HG03039 (cell line): Measurements from ENCODE around the gene TRIP11.

Experiments used
- ATAC-seq: cut with Tn5 transposase; IDR thresholded peaks from one replicate; pipeline ENCODE4 v1.9.1; 2021; ENCODE audit warnings: mild to moderate bottlenecking, moderate library complexity; ENCODE audit not compliant: unreplicated experiment

The TRIP11 gene

DNA sequence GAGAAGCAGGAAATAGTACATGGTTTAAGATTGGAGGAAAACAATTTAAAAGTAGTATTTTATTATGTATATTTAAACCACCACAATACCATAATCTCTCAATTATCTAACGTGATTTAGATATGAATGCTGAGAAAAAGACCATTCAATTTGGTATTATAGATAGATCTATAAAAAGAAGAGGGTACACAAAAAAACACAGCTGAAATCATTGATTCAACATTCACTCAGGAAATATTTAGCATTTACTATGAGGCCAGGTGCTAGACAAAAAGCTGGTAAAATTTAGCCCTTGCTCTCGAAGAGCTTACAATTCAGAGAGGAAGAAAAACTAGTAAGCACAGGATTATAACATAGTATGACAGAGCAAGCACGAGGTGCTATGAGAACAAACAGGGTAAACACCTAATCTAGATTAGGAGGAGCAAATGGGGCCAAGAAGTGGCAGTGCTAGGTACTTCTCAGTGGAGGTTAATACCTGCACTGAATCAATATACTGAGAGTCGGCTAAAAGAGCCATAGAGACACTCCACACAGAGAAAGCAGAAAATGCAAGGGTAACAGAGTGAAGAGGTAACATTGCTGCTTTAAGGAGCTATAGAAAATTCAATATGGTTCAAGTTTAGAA is 27.6 kb downstream of the TRIP11 start:
- ATAC-seq, result no peak

DNA sequence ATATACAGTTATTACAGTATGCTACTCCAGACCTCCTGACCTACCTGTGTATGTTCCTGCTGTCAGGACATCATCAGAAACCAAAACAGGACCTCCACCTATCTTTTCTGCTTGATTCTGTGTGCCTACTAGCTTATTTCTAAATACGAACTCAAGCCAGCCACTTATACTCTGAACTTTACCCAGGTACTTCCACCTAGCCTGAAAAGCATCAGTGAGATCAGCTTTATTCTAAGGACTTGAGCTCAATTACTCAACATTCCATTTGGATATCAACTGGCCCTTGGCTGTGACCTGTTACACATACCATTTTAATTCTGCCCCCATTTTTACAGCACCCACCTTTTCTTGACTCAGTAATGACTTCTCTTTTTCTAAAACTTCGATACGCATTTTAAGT is 29.2 kb downstream of the TRIP11 start:
- no peak for ATAC-seq

DNA sequence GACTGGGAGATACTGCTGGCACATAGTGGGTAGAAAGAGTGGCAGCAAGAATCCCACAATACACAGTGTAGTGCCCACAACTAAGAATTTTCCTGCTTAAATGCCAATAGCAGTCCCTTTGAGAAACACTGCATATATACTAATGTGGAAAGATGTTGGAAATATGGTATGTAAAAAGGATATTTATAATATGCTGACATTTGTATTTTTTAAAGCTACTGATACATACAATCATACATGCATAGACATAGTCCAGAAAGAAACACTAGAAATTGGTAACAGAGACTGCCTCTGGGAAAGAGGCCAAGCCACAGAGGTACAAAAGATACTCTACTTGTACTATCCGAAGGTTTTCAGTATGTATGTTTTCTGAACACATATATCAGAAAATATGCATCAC is 30.3 kb downstream of the TRIP11 start:
- ATAC-seq, result no peak

DNA sequence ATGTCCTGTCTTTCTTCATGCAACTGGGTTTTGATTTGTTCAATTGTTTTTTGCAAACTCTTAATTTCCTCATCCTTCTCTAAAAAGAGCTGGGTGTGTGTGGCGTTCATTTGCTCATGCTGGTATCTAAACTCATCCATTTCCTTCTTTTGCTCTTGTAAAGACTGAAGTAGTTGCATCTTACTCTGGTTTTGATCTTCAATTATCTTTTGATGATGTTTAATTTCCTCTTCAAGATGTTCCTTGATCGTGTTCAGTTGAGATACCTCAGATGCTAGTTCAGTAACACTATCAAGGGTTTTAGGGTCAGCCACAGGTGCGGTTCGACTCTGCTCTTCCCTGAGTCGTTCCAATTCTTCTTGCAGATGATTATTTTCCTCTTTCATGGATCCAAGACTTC is 34.8 kb downstream of the TRIP11 start:
- no peak for ATAC-seq

DNA sequence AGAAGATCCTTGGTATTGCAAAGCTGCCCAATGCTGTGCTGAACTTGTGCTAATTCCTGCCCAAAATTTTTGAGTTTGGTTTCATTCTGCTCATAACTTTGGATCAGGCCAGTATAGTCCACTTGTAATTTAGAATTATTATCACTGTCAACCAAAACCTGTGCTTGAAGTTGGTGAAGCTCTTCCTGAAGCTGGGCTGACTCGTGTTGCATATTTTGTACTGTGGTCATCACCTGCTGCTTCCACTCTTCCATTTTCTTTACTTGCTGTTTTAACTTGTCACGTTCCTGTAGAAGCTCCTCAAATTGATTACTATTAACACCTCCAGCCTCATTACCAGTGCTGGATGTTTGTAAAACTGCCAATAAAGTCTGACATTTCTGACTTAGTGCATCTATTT is 35.8 kb downstream of the TRIP11 start:
- no peak for ATAC-seq

DNA sequence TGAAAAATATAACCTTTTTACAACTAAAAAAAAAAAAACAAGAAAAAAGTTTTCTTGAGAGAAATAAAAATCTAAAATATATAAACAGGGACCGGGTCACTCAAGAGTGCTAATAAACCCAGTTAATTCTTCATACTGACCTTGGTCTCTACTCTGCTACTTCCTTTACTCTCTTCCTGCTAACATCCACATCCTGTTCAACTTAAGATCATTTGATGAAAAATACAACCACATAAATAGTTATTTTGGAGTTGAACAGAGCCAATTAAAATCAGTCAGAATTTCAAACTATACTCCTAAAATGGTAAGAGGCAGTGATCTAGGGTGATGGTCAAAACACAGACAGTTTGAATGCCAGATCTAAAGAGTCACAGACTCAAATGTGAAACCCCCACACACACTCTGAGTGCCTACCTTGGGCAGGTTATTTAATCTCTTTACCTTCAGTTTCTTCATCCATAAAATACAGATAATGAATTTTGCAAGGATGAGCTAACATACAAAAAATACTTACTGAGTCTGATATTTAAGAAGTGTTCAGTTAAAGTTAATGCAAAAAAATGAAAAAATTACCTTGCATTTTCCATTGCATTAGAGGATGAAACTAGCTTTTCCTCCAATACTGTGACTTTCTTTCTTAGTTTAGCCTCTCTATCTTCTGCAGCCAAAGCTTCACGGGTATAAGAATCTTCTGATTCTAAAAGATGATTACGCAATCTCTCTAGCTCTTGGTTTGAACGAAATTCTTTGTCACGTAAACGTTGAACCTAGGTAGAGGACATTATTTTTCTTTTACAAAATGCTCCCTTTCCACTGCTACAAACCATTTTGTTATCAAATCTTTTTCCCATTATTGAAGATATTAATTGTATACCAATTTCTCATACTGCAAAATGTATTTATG is 40.9 kb downstream of the TRIP11 start:
- no peak for ATAC-seq

DNA sequence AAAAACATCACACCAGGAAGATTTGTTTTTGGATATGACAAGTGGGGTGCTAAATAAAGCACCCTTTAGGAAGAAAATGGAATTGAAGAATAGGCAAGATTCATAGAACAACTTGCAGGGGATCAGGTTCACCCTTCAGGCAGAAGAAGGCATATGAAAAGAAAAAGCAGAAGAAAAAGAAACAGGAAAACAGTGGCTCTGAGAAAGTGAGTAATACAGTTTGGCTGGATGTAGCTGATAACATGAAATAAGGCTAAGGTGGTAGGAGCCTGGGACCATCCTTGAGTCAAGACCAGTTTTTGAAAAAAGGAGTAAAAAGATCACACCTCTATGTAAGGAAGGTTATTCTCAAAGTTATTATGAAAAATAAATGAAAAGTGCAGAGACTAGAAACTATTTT is 42.4 kb downstream of the TRIP11 start:
- ATAC-seq, result no peak

DNA sequence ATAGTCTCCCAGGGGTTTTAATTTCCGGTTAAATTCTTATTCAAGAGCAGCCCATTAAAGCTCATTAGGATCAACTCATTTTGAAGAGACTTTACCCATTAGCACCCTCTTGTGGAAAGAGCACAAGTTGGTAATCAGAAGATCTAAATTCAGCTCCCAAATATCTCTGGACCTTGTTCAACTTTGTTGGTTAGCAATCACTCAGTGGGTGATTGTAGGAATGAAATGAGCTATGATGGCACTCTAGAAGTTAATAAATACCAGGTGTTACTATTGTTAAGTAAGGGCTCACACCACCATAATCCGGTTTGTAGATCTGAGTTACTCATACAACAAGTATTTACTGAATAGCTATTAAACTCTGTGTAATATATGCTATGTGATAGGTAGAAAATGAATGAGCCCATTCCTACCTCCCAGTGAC is 42.9 kb downstream of the TRIP11 start:
- no peak for ATAC-seq

DNA sequence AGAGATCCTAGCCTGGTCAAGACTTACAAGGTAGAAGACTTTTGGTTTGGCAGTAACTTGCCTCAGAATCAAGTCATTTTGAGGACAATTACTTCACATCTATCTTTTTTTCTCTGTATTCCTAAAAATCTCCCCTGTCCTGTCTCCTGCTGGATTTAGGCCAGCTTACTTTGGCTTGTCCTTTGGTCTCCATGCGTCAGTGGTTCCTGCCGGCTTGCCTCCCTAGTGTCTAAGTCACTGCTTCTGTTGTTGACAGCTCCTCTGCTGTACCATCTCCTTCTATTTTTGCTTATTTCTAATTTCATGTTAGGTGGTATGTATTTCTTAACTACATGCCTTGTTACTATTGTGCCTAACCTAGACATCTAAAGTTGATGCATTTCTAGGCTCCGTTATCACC is 52.7 kb downstream of the TRIP11 start:
- no peak for ATAC-seq

DNA sequence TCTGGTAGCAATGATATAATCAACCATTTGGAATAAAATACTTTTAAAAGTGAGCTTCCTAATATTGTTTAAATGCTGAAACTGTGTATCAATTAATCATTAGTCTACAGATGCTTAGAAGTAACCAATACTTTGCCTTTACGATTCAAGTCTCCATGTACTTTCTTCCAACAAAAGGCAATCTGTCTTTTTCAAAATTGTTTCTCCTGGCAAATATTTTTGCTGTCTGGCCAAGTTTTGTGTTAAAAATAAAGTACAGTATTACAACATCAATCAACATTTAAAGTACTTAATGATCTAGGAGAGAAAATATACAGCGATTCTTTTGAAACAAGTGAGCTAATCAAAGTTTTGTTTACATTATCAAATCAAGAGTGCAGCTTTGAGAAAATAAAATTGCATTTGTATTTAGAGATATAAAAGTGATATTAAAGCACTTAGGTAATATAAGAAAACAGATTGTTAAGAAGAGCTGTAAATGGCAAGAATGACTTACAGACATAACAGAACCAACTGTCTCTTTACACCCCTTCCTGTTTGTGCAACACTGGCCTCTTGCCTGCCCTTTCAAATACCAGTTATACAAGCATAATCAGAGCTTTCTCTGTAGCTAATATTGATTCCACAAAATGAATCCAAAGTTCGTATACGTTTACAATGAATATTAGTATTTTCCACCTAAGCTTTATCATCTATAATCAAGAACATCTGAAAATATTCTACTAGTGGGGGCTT is 54.2 kb downstream of the TRIP11 start:
- ATAC-seq, result no peak

DNA sequence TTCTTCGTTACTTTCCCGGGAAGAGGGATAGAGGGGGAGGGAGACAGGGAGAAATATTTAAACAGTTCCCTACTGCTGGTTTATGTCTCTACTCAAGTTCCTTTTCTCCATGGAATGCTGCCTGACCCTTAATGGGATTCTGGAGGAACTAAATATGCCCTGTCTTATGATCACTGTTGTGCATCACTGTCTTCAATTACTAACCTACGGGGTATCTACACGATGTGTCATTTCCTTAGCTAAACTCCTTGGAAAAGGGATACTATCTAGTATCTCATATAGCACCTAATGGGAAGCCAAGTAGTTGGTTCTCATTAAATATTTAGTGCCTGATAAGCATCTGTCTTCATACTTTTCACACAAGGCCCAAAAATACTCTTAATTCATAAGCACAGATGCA is 54.9 kb downstream of the TRIP11 start:
- no peak for ATAC-seq

DNA sequence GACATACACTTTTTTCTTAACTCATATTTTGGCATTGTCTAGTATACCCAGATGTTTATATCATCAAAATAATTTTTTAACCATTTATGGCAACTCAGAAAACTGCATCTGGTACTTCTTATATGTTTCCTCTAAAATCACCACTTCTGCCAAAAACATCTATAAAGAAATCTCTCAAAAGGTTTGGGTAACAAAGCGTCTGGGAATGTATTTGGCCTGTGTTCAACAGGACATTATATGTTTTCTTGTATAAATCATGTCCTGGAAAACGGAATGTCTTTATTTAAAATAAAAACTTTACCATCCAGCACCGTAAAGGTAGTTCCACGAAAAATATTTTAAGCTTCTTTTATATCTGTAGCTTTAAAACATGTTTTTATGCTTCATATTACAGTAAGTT is 56.3 kb downstream of the TRIP11 start:
- ATAC-seq, result no peak

DNA sequence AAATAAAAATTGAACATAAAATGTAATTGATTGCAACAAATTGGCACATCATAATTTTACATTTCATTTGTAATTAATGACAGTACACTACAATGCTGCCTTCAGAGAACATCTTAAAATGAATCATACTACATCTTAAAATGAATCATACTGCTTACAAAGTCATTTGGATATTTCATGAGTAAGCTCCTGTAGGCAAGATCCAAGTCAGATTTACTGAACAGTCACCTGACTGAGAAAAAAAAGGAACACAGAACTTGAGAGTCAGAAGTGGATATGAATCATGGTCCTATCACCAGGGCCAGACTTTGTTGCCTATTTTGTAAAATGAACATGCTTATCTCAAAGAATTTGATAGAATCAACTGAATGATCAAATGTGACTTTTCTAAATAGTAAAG is 59.7 kb downstream of the TRIP11 start:
- ATAC-seq, result peak; percentile 70

DNA sequence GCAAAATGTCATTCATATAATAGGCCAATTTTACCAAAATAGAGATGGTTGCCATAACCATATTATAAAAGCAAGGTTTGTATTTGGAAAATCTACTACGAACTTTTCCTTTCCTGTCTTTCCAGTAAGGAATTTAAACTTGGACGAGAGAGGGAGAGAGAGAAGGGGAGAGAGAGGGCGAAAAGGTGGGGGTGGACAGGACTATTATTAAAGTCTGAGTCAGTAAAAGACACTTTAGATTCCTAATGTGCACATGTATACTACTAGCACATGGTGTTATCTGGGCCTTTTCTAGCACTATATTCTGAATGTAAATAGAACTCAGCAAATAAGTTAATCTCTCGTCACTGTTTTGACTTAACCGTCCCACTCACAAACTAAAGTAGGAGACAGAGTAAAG is 62.0 kb downstream of the TRIP11 start:
- ATAC-seq, result no peak

DNA sequence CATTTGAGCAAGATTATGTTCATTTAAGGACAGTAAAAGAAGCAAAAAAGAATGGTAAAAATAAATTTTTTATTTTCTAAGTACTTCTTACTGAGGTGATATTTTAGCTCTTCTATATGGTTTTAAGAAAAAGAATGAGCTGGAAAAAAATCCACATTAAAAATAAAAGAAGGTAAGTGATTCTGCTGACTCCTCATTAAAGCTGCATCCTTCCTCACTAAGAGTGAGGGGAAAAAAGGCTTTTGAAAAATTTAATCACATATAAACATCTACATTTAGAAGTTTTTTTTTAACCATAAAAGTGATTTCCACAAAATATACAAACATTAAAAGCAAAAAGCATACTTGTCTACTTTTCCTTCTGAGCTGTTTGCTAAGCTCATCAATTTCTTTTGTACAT is 64.1 kb downstream of the TRIP11 start:
- no peak for ATAC-seq

DNA sequence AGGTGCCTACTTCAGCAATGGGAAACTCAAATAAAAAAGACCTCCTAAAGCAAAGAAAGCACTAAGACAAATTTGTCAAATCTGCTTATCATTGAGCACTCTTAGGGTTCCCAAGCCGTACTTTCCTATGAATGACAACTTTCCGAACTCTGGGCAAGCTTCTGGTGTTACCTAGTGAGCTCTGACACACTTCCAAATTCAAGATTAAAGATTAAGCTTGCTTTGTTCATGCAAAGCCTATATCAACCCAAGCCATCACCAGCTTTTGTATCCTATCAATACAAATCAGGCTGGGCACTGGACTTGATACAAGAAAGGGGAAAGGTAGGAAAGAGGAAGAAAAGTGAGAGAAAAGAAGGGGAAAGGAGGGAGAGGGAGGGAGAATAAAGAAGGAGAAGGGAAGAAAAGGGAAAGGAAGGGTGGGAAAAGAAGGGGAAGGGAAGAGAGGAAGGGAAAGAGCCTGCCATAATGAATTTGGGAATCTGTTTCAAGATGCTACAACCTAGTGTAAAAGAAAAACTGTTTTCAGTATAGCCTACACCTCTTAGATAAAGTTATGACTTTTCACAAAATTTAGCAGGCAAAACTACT is 68.6 kb downstream of the TRIP11 start:
- ATAC-seq, result no peak

DNA sequence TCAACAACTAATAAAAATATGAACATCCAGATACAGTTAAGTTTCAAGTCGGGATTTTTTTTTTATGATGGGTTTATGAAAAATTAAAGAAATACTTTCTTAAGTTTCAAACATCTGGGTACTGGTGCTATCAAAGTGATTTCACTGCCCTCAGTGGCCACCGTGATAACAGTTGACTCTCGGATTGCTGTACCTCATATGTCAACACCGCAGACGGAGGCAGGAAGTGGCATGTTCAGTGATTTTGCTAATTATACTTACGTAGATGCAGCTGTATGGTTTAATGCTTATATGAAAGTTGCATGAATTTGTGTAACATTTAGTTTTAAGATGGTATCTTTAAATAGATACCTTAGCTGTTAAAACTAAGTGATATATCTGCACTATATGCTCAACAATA is 71.6 kb downstream of the TRIP11 start:
- ATAC-seq, result no peak

DNA sequence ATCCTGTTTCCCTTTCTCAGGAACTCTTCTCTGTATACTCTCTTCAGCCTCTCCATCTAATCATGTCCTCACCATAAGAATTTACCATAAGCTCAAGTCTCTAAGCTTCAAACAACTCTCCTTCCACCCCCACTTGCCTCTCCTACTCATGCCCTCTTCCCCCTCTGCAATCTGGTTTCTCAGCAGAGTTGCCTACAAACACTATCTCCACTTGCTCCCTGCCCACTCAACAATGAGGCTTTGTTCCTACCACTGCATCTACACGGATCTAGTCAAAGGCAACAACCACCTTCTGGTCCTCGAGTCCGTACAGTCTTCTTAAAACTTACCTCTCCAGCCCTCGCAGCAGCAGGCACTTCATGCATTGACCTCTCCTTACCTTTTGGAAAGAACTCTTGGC is 75.1 kb downstream of the TRIP11 start:
- ATAC-seq, result no peak

DNA sequence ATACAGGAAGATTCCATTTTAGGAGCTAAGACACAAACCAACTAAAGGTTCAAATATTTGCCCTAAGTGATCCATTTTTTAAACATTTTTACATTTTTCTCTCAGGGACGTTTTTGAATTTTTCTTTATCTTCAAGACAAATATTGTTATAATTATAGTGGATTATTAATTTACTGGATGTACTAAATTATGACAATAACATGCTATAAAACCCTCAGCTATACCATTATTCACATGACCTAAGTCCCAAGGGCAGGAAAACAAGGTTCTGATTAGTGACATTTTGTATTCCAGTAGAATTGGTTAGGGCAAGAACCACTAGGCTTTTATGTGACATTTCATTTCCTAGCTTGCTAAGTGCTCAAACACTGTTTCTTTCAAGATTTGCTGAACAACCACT is 75.8 kb downstream of the TRIP11 start:
- no peak for ATAC-seq

DNA sequence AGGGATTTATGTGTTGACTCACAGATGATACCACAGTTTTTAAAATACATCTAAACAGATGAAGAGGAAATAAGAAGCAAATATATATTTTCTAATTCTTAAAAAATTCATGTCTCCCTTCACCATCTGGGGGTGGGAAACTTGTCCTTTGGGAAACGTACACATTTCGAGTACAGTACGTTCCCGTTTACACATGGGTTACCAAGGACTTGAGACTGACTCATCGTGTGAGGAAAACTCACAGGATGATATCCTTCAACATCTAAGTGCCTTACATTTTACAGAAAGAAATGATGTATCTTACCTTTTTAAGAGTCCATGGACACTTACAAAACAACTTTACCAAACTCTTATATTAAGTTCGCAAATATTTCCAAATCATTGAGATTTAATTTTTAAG is 76.4 kb downstream of the TRIP11 start:
- no peak for ATAC-seq
